Activated CD8-positive, alpha-beta memory T cell treated with anti-CD3 and anti-CD28 coated beads for 4 hours (primary cell): Measurements from ENCODE around the gene CFAP77.

ENCODE experiments used
- DNase-seq, 2 donors: peaks; one replicate each; pipeline ENCODE4 v3.0.0-alpha.2; 2020; ENCODE audit warnings: low read depth in 2 of 2

Gene CFAP77

GRCh38 chr9:132596200-132596599 lies 186.2 kb downstream of the CFAP77 start:
- DNase-seq, result no peak

DNA sequence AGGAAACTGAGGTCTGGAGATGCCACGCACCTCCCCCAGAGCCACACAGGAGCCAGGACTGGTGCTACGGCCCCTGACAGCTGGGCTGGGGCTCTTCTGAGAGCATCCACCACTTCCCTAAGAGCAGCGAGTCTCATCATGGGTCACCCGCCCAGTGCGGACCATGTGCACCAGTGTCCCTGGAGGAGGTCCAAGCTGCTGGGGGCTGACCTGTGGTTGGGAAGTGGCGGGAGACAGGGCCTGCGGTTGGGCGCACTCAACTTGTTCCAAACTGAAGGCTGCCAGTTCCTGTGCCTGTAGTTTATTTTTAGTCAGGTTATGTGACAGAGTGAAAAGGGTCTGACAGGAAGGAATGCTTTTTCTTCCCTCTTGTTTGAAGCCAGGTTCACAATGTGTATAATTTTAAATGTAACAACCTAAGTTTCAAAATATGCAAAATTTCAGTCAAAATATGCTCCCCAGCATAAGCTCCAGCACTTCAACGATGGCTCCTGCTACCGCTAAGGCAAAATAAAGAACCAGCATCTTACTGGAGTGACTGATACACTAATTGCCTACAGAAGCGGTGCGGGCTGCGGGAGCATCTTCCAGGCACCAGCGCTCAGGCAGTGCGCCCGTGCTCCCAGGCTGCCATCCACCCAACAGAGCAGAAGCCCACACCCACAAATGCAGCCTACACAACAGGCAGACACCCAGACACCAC lies 187.2 kb downstream of the CFAP77 start:
- DNase-seq, result no peak

DNA sequence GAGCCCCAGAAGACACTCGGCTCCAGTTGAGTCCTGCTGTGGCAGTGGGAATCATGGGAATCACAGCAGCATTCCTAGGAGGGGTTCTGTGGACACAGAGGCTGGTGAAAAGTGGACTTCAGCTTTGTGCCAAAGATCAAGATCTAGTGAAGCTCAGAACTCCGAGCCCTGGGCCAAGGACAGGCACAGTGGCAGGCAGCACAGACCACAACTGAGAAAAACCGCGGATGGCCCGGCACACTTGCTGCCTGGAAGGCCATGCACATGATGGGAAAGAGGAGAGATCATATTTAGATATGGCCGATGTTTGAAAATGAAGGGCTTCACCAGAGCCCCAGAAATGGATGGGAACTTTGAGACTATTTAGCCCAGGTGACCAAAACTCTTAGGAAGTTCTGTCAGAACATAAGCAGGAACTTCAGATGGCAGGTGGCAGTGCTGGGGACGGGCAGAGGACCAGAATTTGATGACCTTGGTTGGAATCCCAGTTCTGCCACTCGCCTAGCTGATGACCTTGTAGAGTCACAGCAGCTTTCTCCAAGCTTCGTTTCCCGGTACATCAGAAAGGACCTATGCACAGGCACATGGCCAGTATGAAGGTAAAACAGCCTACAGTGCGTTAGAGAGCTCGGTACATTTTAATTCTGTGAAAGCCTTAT lies 190.4 kb downstream of the CFAP77 start:
- no peak for DNase-seq

- no peak for DNase-seq
Measured at GRCh38 chr9:132602207-132602606, 192.2 kb downstream of the CFAP77 start.

- no peak for DNase-seq
Measured at GRCh38 chr9:132605387-132605786, 195.4 kb downstream of the CFAP77 start.

- no peak for DNase-seq
Measured at GRCh38 chr9:132606066-132606465, 196.1 kb downstream of the CFAP77 start.

- DNase-seq, result no peak
Measured at GRCh38 chr9:132609184-132609583, 199.2 kb downstream of the CFAP77 start.

DNA sequence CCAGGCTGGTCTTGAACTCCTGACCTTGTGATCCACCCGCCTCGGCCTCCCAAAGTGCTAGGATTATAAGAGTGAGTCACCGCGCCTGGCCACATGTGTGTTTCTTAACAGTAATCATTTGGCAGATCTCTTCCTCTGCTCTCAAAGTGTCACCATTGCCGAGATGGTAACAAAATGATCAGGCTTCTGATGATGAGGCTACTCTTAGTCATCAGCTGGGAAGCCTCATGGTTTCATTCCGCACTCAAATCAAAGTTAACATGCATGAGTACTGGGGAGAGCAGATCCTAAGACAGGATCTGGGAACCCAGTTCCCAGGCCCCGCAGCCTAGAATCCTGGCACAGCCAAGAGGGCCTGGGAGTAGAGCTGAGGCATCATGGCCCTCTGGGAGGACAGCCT lies 199.8 kb downstream of the CFAP77 start:
- no peak for DNase-seq

DNA sequence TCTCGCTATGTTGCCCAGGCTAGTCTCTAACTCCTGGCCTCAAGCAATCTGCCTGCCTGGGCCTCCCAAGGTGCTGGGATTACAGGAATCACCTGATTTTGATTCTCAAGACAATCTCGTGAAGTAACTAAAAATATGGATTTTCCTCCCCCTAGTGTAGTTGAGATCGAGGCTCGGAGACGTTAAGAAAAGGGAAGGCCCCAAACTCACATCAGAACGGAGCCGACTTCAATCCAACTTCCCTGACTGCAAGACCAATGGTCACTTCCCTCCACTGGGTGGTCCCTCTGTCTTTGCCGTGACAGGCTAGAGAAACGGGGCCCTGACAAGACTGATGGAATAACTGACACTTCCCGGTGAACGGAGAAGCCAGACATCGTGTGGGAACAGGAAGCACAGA lies 200.7 kb downstream of the CFAP77 start:
- no peak for DNase-seq

- DNase-seq, result no peak
Measured at GRCh38 chr9:132614324-132614723, 204.3 kb downstream of the CFAP77 start.

GRCh38 chr9:132615774-132616173 lies 205.8 kb downstream of the CFAP77 start:
- no peak for DNase-seq

DNA sequence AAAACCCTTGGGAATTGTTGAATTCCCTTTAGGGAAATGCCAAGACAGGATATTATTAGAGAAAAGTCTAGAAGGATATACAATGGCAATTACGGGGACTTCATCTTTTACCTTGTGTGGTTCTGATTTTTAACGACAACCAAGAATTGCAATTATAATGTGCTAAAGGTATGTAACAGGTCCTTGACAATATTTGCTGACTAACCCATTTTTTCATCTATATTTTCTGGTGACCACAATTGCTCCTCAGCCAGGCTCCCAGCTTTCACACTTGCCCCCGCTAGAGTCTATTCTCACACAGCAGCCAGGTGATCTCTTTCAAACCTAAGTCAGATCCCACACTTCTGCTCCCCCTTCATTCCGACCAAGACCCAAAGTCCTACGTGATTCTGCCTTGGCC lies 206.7 kb downstream of the CFAP77 start:
- no peak for DNase-seq

DNA sequence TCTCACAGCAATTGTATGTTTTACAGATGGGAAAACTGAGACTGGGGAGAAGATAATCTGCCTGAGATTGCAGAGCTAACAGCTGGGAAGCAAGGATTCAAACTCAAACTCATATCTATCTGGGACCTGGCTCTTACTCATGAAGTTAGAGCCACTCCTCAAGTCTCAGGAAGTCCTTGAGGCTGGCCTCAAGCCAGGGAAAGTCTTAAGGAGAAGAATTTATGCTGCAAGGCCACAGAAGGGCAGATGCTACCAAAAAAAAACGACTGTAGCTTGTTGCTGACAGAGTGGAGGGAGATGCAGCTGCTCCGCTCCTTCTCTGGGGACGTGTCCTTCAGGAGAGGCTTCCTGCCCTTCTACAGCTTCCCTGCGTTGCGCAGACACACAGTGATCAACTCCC lies 212.1 kb downstream of the CFAP77 start:
- DNase-seq, result no peak
